ENCODE data around the gene NRCAM. TPM values are rescaled to one million over a fixed set of nuclear protein-coding genes. Genes with fewer than 3 reads are reported as not detected.
A peak's percentile ranks its signal among the peaks of the same experiment; 100 is the strongest.

Gene NRCAM
- total RNA-seq, 1 donor from 2014 or later, result 13.6 TPM

DNA sequence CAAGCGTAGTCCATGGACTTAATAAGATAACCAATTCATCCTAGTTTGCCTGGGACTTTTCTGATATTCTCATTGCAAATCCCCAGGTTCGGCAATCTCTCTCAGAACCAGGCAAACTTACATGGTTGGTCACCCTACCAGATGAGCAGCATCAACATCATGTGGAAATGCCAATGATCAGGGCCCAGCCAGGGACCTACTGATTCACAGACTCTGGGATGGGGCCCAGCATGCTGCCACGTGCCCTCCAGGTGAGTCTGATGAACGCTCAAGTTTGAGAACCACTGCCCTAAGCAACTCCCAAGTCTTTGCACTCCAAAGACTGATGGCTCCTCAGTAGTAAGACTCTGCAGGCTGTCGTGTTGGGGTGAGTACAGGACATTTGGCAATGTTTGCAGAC, 328.8 kb downstream of the NRCAM start:
- Histone ChIP-seq H3K9me3 (ENCODE audit: control insufficient read depth in 3 of 3, low read length in 3 of 3) (no peaks in the 10 kb centered on the region), H3K4me1 (ENCODE audit: control insufficient read depth in 3 of 3, insufficient read depth in 3 of 3, low read length in 3 of 3) (no peaks in the 10 kb centered on the region), H3K36me3 (ENCODE audit: control insufficient read depth in 3 of 3, insufficient read depth in 3 of 3, low read length in 3 of 3) (no peaks in the 10 kb centered on the region), H3K4me3 (ENCODE audit: low read length in 3 of 3) (no peak overlapping the region), H3K27me3 (ENCODE audit: control insufficient read depth in 3 of 3, insufficient read depth in 3 of 3, low read length in 3 of 3) (no peaks in the 10 kb centered on the region), H3K27ac (ENCODE audit: low read depth, low read length) (no peak overlapping the region), H3K9ac (ENCODE audit: low read depth in 1 of 3, low read length in 3 of 3) (no peak overlapping the region)

DNA sequence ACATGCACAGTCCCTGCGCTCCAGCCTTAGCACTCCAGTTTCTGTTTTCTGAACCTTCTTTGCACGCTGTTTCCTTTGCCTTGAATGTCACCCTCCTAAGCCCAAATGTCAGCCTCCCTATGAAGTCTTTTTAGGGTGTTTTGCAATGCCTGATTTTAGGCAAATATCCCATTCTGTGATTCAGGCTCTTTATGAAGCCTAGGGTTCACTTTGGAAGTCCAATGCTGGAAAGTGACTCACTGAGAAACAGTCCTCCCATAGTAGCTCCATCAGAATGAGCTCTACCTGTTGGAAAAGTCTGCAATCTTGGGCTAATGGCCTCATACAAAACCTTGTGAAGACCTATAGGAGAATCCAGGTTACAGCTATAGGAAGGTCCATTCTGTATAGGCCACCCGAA, 331.4 kb downstream of the NRCAM start:
- no peaks in the 10 kb centered on the region for H3K4me1 ChIP-seq (ENCODE audit: control insufficient read depth in 3 of 3, insufficient read depth in 3 of 3, low read length in 3 of 3)
- no peak overlapping the region for H3K27ac ChIP-seq (ENCODE audit: low read depth, low read length)
- H3K4me3 ChIP-seq (ENCODE audit: low read length in 3 of 3), result no peak overlapping the region
- no peaks in the 10 kb centered on the region for H3K36me3 ChIP-seq (ENCODE audit: control insufficient read depth in 3 of 3, insufficient read depth in 3 of 3, low read length in 3 of 3)
- H3K9ac ChIP-seq (ENCODE audit: low read depth in 1 of 3, low read length in 3 of 3), result no peak overlapping the region
- no peaks in the 10 kb centered on the region for H3K9me3 ChIP-seq (ENCODE audit: control insufficient read depth in 3 of 3, low read length in 3 of 3)
- no peaks in the 10 kb centered on the region for H3K27me3 ChIP-seq (ENCODE audit: control insufficient read depth in 3 of 3, insufficient read depth in 3 of 3, low read length in 3 of 3)

DNA sequence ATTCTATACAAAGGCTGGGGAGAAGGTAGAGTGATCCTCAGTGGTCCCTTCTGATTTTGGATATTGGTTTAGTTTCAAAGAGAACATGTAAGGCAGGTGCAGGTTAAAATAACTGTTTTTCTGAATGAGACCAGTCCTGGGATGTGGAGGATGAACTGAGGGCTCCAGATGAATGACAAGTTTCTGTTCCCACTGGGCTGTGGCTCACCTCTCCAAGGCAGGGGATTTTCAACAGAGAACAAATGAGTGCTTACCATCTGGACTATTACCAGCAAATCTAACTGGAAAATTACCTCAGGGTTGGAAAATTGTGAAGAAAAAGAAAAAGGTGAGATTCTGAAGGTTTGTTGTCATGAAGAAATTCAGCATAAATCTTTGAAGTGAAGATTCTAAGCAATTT, 334.1 kb downstream of the NRCAM start:
- no peak overlapping the region for H3K9ac ChIP-seq (ENCODE audit: low read depth in 1 of 3, low read length in 3 of 3)
- no peaks in the 10 kb centered on the region for H3K27me3 ChIP-seq (ENCODE audit: control insufficient read depth in 3 of 3, insufficient read depth in 3 of 3, low read length in 3 of 3)
- no peak overlapping the region for H3K27ac ChIP-seq (ENCODE audit: low read depth, low read length)
- H3K4me3 ChIP-seq (ENCODE audit: low read length in 3 of 3), result no peak overlapping the region
- H3K4me1 ChIP-seq (ENCODE audit: control insufficient read depth in 3 of 3, insufficient read depth in 3 of 3, low read length in 3 of 3), result no peaks in the 10 kb centered on the region
- H3K36me3 ChIP-seq (ENCODE audit: control insufficient read depth in 3 of 3, insufficient read depth in 3 of 3, low read length in 3 of 3), result no peaks in the 10 kb centered on the region
- no peaks in the 10 kb centered on the region for H3K9me3 ChIP-seq (ENCODE audit: control insufficient read depth in 3 of 3, low read length in 3 of 3)

DNA sequence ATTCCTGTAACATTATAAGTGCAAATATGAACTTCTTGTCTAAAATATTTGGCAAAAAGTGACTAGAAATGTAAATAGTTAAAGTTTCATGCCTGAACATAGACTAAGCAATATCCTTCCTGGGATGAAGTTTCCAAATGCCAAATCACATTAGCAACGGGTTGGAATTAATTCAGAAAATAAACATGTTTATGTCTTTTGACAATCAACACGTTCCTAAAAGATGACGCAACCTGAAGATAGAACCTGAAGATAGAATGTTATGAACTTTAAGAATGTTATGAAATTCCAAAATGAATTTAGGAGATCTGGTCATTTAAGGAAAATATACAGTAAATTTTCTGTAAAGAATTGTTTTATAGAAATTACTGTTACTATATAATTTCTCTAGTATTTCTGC, 335.3 kb downstream of the NRCAM start:
- no peaks in the 10 kb centered on the region for H3K4me1 ChIP-seq (ENCODE audit: control insufficient read depth in 3 of 3, insufficient read depth in 3 of 3, low read length in 3 of 3)
- no peak overlapping the region for H3K27ac ChIP-seq (ENCODE audit: low read depth, low read length)
- H3K27me3 ChIP-seq (ENCODE audit: control insufficient read depth in 3 of 3, insufficient read depth in 3 of 3, low read length in 3 of 3), result no peaks in the 10 kb centered on the region
- H3K4me3 ChIP-seq (ENCODE audit: low read length in 3 of 3), result no peak overlapping the region
- no peaks in the 10 kb centered on the region for H3K9me3 ChIP-seq (ENCODE audit: control insufficient read depth in 3 of 3, low read length in 3 of 3)
- no peaks in the 10 kb centered on the region for H3K36me3 ChIP-seq (ENCODE audit: control insufficient read depth in 3 of 3, insufficient read depth in 3 of 3, low read length in 3 of 3)
- no peak overlapping the region for H3K9ac ChIP-seq (ENCODE audit: low read depth in 1 of 3, low read length in 3 of 3)

DNA sequence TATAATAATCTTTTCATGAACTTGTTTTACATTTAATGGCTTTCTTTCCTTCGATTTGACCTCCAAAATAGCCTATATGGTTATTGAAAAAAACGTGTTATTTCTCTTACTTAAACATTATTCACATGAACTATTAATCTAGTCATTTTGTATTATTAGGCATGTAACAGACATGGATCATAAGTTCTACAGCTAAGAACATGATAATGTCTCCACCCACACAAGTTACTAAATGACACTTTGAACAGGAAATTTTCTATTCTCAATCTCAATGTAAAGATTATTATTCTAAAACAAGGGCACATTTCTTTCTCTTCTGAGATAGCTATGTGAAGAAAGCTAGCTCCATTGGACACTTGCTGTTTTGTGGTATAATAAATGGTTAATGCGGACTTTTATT, 336.0 kb downstream of the NRCAM start:
- Histone ChIP-seq H3K4me1 (ENCODE audit: control insufficient read depth in 3 of 3, insufficient read depth in 3 of 3, low read length in 3 of 3) (no peaks in the 10 kb centered on the region), H3K9ac (ENCODE audit: low read depth in 1 of 3, low read length in 3 of 3) (no peak overlapping the region), H3K27ac (ENCODE audit: low read depth, low read length) (no peak overlapping the region), H3K9me3 (ENCODE audit: control insufficient read depth in 3 of 3, low read length in 3 of 3) (no peaks in the 10 kb centered on the region), H3K27me3 (ENCODE audit: control insufficient read depth in 3 of 3, insufficient read depth in 3 of 3, low read length in 3 of 3) (no peaks in the 10 kb centered on the region), H3K4me3 (ENCODE audit: low read length in 3 of 3) (no peak overlapping the region), H3K36me3 (ENCODE audit: control insufficient read depth in 3 of 3, insufficient read depth in 3 of 3, low read length in 3 of 3) (no peaks in the 10 kb centered on the region)

DNA sequence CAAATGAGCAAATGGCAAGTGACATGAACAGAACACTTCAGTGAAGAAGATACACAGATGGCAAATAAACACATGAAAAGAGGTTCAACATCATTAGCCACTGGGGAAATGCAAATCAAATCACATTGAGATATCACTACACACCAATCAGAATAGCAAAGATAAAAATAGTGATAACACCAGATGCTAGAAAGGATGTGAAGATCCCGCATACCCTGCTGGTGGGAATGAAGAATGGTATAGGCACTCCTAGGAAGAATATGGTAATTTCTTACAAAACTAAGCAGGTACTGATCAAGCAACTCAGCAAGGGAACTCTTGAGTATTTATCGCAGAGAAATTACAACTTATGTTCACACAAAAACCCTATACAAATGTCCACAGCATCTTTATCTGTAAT, 337.3 kb downstream of the NRCAM start:
- Histone ChIP-seq H3K4me3 (ENCODE audit: low read length in 3 of 3) (no peak overlapping the region), H3K9me3 (ENCODE audit: control insufficient read depth in 3 of 3, low read length in 3 of 3) (no peaks in the 10 kb centered on the region), H3K27ac (ENCODE audit: low read depth, low read length) (no peak overlapping the region), H3K9ac (ENCODE audit: low read depth in 1 of 3, low read length in 3 of 3) (no peak overlapping the region), H3K36me3 (ENCODE audit: control insufficient read depth in 3 of 3, insufficient read depth in 3 of 3, low read length in 3 of 3) (no peaks in the 10 kb centered on the region), H3K27me3 (ENCODE audit: control insufficient read depth in 3 of 3, insufficient read depth in 3 of 3, low read length in 3 of 3) (no peaks in the 10 kb centered on the region), H3K4me1 (ENCODE audit: control insufficient read depth in 3 of 3, insufficient read depth in 3 of 3, low read length in 3 of 3) (peaks cover 0 to 4% (median 0%) of the 10 kb centered on the region in 3 donors)

DNA sequence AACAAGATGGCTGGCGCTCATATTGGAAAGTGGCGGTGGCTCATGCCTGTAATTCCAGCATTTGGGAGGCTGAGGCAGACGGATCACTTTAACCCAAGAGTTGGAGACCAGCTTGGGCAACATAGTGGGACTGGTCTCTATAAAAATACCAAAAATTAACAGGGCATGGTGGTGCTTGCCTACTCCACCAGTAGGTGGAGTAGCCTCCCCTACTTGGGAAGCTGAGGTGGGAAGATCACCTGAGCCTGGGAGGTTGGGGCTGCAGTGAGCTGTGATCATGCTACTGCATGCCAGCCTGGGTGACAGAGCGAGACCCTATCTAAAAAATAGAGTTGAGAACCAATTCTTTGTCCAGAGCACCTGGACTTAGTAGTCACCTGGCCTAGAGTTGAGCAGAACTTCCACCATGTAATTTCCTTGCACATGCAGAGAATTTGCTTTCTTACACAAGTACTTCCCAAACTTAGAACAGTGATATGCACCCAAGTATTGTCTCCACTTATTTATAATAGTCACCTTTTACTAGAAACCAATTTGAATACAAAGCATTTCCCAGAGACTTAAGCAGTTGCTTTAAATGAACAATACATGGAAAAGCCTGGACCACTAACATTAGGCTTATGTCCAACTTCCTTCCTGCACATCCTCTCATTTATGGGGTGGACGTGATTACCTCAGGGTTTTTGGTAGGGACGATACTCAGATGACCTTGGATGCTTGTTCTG, 342.0 kb downstream of the NRCAM start:
- Histone ChIP-seq H3K4me3 (ENCODE audit: low read length in 3 of 3) (no peak overlapping the region), H3K9me3 (ENCODE audit: control insufficient read depth in 3 of 3, low read length in 3 of 3) (no peaks in the 10 kb centered on the region), H3K4me1 (ENCODE audit: control insufficient read depth in 3 of 3, insufficient read depth in 3 of 3, low read length in 3 of 3) (peaks cover 0 to 4% (median 0%) of the 10 kb centered on the region in 3 donors), H3K36me3 (ENCODE audit: control insufficient read depth in 3 of 3, insufficient read depth in 3 of 3, low read length in 3 of 3) (no peaks in the 10 kb centered on the region), H3K27ac (ENCODE audit: low read depth, low read length) (peak overlapping the region; percentile 76), H3K9ac (ENCODE audit: low read depth in 1 of 3, low read length in 3 of 3) (no peak overlapping the region), H3K27me3 (ENCODE audit: control insufficient read depth in 3 of 3, insufficient read depth in 3 of 3, low read length in 3 of 3) (no peaks in the 10 kb centered on the region)

DNA sequence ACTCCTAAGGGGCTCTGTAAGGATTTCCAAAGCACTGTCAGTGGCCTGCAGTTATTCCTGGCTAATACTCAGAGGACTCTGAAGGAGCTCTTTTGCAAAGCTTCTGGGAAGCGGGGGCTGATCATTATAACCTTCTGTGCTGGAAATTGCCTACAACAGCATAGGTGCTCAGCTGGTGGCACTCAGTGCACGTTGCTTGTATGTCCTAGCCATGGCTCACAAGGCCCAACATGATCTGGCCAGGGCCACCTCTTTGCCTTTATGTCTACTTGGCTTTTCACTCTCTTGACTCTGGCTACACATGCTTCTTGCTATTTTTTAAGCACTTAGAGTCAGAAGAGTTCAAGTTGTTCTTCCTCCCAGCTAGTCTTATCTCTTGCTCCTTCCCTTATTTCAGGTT, 343.6 kb downstream of the NRCAM start:
- no peaks in the 10 kb centered on the region for H3K9me3 ChIP-seq (ENCODE audit: control insufficient read depth in 3 of 3, low read length in 3 of 3)
- H3K27me3 ChIP-seq (ENCODE audit: control insufficient read depth in 3 of 3, insufficient read depth in 3 of 3, low read length in 3 of 3), result no peaks in the 10 kb centered on the region
- H3K9ac ChIP-seq (ENCODE audit: low read depth in 1 of 3, low read length in 3 of 3), result no peak overlapping the region
- no peak overlapping the region for H3K4me3 ChIP-seq (ENCODE audit: low read length in 3 of 3)
- no peaks in the 10 kb centered on the region for H3K36me3 ChIP-seq (ENCODE audit: control insufficient read depth in 3 of 3, insufficient read depth in 3 of 3, low read length in 3 of 3)
- H3K4me1 ChIP-seq (ENCODE audit: control insufficient read depth in 3 of 3, insufficient read depth in 3 of 3, low read length in 3 of 3), result peaks cover 0 to 4% (median 0%) of the 10 kb centered on the region in 3 donors
- H3K27ac ChIP-seq (ENCODE audit: low read depth, low read length), result peak overlapping the region; percentile 67

DNA sequence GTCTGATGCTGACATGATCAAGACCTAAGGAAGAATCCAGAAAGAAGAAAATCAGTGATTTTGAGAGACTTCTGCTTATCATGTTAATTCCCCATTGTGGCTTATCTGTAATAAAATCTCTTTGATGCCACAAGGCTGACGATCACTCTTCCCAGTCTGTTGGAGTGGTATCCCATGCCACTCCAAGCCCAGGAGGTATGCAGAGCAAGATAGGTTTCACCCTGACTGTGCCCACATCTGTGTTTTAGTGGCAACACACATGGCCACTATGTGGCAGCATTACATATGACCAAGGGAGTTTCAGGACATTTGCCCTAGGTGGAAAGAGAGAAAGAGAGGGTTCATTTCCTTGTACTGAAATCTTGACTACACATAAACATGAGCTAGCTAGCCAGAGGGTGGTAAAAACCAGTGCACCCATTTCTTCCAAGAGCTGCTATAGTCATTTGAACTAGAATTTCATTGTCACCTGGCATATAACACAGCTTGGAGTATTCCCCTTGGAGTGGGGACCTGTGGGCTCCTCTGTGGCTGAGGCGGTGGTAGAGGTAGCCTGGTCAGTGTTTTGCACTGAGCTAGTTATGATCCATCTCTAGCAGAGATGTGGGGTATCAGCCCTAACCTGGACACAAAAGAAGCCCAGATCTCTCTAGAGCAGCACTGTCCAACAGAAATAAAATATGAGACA, 346.9 kb downstream of the NRCAM start:
- Histone ChIP-seq H3K27ac (ENCODE audit: low read depth, low read length) (no peak overlapping the region), H3K4me3 (ENCODE audit: low read length in 3 of 3) (no peak overlapping the region), H3K9me3 (ENCODE audit: control insufficient read depth in 3 of 3, low read length in 3 of 3) (no peaks in the 10 kb centered on the region), H3K27me3 (ENCODE audit: control insufficient read depth in 3 of 3, insufficient read depth in 3 of 3, low read length in 3 of 3) (no peaks in the 10 kb centered on the region), H3K9ac (ENCODE audit: low read depth in 1 of 3, low read length in 3 of 3) (no peak overlapping the region), H3K36me3 (ENCODE audit: control insufficient read depth in 3 of 3, insufficient read depth in 3 of 3, low read length in 3 of 3) (no peaks in the 10 kb centered on the region), H3K4me1 (ENCODE audit: control insufficient read depth in 3 of 3, insufficient read depth in 3 of 3, low read length in 3 of 3) (peaks cover 0 to 4% (median 0%) of the 10 kb centered on the region in 3 donors)

DNA sequence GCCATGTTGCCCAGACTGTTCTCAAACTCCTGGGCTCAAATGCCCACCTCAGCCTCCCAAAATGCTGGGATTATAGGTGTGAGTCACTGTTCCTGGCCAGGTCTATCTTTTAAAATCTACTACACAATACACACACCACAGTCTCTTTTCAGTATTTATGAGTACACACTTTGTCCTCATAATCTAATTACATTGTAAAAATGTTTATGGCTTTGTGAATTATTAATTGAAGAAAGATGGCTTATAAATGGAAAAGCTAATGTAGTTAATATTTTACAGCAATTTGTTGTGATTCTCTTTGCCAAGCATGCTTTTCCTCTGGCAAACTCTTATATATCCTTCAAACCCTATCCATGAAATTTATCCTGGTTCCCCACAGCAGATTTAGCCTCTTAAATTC, 348.1 kb downstream of the NRCAM start:
- H3K27ac ChIP-seq (ENCODE audit: low read depth, low read length), result no peak overlapping the region

More for the DNA sequence above, 348.1 kb downstream of the NRCAM start:
- Histone ChIP-seq H3K4me3 (ENCODE audit: low read length in 3 of 3) (no peak overlapping the region), H3K4me1 (ENCODE audit: control insufficient read depth in 3 of 3, insufficient read depth in 3 of 3, low read length in 3 of 3) (no peaks in the 10 kb centered on the region), H3K27me3 (ENCODE audit: control insufficient read depth in 3 of 3, insufficient read depth in 3 of 3, low read length in 3 of 3) (no peaks in the 10 kb centered on the region), H3K36me3 (ENCODE audit: control insufficient read depth in 3 of 3, insufficient read depth in 3 of 3, low read length in 3 of 3) (no peaks in the 10 kb centered on the region), H3K9ac (ENCODE audit: low read depth in 1 of 3, low read length in 3 of 3) (no peak overlapping the region), H3K9me3 (ENCODE audit: control insufficient read depth in 3 of 3, low read length in 3 of 3) (no peaks in the 10 kb centered on the region)
